ENCODE results near the gene ZNF689. TPM values are rescaled to one million over a fixed set of nuclear protein-coding genes. Genes with fewer than 3 reads are reported as not detected.
A peak's percentile ranks its signal among the peaks of the same experiment; 100 is the strongest.

The ZNF689 gene
- total RNA-seq, 1 experiment from 2014 or later, result 10.3 TPM

DNA sequence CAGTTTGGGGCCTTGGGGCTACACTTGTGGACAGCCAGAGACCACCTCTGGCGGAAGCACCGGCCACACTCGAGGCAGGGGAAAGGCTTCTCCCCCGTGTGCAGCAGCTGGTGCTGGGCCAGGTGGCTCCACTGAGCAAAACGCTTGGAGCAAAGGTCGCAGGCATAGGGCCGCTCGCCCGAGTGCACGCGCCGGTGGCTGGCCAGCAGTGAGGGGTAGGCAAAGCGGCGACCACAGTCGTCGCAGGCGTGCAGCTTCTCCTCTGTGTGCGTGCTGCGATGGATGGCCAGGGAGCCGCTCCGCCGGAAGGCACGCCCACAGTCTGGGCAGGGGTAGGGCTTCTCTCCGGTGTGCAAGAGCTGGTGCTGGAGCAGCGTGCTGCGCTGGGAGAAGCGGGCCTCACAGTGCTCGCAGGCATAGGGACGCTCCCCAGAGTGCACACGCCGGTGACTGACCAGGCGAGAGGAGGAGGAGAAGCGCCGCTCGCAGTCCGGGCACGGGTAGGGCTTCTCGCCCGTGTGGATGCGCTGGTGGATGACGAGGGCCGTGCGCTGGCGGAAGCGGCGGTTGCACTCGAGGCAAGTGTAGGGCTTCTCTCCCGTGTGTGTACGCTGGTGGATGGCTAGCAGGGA is 5.8 kb downstream of the ZNF689 start:
- intact Hi-C loops (cut with micrococcal nuclease), result no loop called here
- Histone ChIP-seq H2AFZ (ENCODE audit: low read depth, low read length, poor library complexity, severe bottlenecking) (no peak overlapping the region), H3K4me2 (ENCODE audit: low read length) (no peak overlapping the region), H3K4me1 (ENCODE audit: control insufficient read depth in 1 of 2, insufficient read depth in 2 of 2, low read length in 2 of 2) (peaks cover 6 to 8% of the 10 kb centered on the region in 2 experiments; a peak in 2 of 4 replicates), H3K36me3 (ENCODE audit: control insufficient read depth in 1 of 2, insufficient read depth in 2 of 2, low read length in 2 of 2) (peaks cover 12 to 14% of the 10 kb centered on the region in 2 experiments; a peak in 3 of 4 replicates), H3K27ac (ENCODE audit: low read depth, low read length) (no peak overlapping the region), H3K79me2 (ENCODE audit: insufficient read depth, low read length) (peaks cover 11% of the 10 kb centered on the region), H3K9ac (ENCODE audit: low read length) (no peak overlapping the region), H3K9me2 (ENCODE audit: insufficient read depth) (no peaks in the 10 kb centered on the region), H3K9me3 (ENCODE audit: control insufficient read depth in 1 of 2, insufficient read depth in 1 of 2, low read depth in 1 of 2, low read length in 2 of 2) (no peaks in the 10 kb centered on the region), H3K4me3 (replicated peaks in 1 of 2; ENCODE audit: low read depth in 1 of 2, low read length in 2 of 2) (no peak overlapping the region), H3K27me3 (ENCODE audit: insufficient read depth, low read length) (no peaks in the 10 kb centered on the region), H4K20me1 (ENCODE audit: insufficient read depth) (no peaks in the 10 kb centered on the region)
- ATAC-seq (0 out of 2 replicates have a peak, but pooled peaks have one; percentile 24), DNase-seq (ENCODE audit: low read depth, low spot score) (no peak)
- ChIA-PET RAD21 (ENCODE audit: low non-redundant PET in 1 of 2, low total read pairs in 2 of 2, uncharacterized antibody in 2 of 2, unreplicated experiment in 2 of 2) (no interaction called here), CTCF (no interaction called here), POLR2A (no interaction called here)
- TF ChIP-seq, protein P1, sequence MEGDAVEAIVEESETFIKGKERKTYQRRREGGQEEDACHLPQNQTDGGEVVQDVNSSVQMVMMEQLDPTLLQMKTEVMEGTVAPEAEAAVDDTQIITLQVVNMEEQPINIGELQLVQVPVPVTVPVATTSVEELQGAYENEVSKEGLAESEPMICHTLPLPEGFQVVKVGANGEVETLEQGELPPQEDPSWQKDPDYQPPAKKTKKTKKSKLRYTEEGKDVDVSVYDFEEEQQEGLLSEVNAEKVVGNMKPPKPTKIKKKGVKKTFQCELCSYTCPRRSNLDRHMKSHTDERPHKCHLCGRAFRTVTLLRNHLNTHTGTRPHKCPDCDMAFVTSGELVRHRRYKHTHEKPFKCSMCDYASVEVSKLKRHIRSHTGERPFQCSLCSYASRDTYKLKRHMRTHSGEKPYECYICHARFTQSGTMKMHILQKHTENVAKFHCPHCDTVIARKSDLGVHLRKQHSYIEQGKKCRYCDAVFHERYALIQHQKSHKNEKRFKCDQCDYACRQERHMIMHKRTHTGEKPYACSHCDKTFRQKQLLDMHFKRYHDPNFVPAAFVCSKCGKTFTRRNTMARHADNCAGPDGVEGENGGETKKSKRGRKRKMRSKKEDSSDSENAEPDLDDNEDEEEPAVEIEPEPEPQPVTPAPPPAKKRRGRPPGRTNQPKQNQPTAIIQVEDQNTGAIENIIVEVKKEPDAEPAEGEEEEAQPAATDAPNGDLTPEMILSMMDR (IDR thresholded peaks at IDR 0.05 in 2 of 3, conservative IDR thresholded peaks at IDR 0.05 in 1 of 3; ENCODE audit: borderline replicate concordance in 1 of 3, insufficient read depth in 1 of 3, low read depth in 2 of 3, low read length in 2 of 3), result no peak
- TF ChIP-seq ZNF274 (IDR thresholded peaks at IDR 0.05; ENCODE audit: low read depth, low read length) (no peak), EGR1 (IDR thresholded peaks at IDR 0.05; ENCODE audit: low read depth) (no peak), JUND (IDR thresholded peaks at IDR 0.05) (no peak), EZH2 (IDR thresholded peaks at IDR 0.05) (no peak), CEBPB (IDR thresholded peaks at IDR 0.05; ENCODE audit: low read depth) (no peak), SRF (IDR thresholded peaks at IDR 0.05; ENCODE audit: low read depth) (no peak), POLR2AphosphoS5 (IDR thresholded peaks at IDR 0.05; ENCODE audit: low read depth, low read length) (no peak), ELF1 (IDR thresholded peaks at IDR 0.05; ENCODE audit: borderline replicate concordance, low read depth) (no peak), TCF7L2 (IDR thresholded peaks at IDR 0.05; ENCODE audit: borderline replicate concordance, extremely low read depth, insufficient read depth, insufficient read length) (no peak), CBX3 (IDR thresholded peaks at IDR 0.05; ENCODE audit: low read depth) (no peak), EZH2phosphoT487 (IDR thresholded peaks at IDR 0.05; ENCODE audit: borderline replicate concordance) (no peak), ZFX (IDR thresholded peaks at IDR 0.05) (no peak), RAD21 (IDR thresholded peaks at IDR 0.05; ENCODE audit: low read depth) (no peak), FOSL1 (IDR thresholded peaks at IDR 0.05; ENCODE audit: low read depth) (no peak), SP1 (IDR thresholded peaks at IDR 0.05; ENCODE audit: low read depth) (no peak)
- TF ChIP-seq, protein P2, sequence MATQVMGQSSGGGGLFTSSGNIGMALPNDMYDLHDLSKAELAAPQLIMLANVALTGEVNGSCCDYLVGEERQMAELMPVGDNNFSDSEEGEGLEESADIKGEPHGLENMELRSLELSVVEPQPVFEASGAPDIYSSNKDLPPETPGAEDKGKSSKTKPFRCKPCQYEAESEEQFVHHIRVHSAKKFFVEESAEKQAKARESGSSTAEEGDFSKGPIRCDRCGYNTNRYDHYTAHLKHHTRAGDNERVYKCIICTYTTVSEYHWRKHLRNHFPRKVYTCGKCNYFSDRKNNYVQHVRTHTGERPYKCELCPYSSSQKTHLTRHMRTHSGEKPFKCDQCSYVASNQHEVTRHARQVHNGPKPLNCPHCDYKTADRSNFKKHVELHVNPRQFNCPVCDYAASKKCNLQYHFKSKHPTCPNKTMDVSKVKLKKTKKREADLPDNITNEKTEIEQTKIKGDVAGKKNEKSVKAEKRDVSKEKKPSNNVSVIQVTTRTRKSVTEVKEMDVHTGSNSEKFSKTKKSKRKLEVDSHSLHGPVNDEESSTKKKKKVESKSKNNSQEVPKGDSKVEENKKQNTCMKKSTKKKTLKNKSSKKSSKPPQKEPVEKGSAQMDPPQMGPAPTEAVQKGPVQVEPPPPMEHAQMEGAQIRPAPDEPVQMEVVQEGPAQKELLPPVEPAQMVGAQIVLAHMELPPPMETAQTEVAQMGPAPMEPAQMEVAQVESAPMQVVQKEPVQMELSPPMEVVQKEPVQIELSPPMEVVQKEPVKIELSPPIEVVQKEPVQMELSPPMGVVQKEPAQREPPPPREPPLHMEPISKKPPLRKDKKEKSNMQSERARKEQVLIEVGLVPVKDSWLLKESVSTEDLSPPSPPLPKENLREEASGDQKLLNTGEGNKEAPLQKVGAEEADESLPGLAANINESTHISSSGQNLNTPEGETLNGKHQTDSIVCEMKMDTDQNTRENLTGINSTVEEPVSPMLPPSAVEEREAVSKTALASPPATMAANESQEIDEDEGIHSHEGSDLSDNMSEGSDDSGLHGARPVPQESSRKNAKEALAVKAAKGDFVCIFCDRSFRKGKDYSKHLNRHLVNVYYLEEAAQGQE (IDR thresholded peaks at IDR 0.05; ENCODE audit: low read depth), result no peak
- TF ChIP-seq, protein P3, sequence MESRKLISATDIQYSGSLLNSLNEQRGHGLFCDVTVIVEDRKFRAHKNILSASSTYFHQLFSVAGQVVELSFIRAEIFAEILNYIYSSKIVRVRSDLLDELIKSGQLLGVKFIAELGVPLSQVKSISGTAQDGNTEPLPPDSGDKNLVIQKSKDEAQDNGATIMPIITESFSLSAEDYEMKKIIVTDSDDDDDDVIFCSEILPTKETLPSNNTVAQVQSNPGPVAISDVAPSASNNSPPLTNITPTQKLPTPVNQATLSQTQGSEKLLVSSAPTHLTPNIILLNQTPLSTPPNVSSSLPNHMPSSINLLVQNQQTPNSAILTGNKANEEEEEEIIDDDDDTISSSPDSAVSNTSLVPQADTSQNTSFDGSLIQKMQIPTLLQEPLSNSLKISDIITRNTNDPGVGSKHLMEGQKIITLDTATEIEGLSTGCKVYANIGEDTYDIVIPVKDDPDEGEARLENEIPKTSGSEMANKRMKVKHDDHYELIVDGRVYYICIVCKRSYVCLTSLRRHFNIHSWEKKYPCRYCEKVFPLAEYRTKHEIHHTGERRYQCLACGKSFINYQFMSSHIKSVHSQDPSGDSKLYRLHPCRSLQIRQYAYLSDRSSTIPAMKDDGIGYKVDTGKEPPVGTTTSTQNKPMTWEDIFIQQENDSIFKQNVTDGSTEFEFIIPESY (IDR thresholded peaks at IDR 0.05; ENCODE audit: extremely low read depth, insufficient replicate concordance, low read length), result no peak
- TF ChIP-seq, protein P4, sequence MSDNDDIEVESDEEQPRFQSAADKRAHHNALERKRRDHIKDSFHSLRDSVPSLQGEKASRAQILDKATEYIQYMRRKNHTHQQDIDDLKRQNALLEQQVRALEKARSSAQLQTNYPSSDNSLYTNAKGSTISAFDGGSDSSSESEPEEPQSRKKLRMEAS (IDR thresholded peaks at IDR 0.05), result no peak
- TF ChIP-seq, protein P5, sequence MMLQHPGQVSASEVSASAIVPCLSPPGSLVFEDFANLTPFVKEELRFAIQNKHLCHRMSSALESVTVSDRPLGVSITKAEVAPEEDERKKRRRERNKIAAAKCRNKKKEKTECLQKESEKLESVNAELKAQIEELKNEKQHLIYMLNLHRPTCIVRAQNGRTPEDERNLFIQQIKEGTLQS (IDR thresholded peaks at IDR 0.05), result no peak
- no TSS peak for BruUV-seq (replicated peaks)
